Transverse colon (tissue), 4 donors: Measurements from ENCODE around the gene SECISBP2. TPM values are rescaled to one million over a fixed set of nuclear protein-coding genes. Genes with fewer than 3 reads are reported as not detected.

Experiments used
- DNase-seq: peaks from one replicate; pipeline ENCODE4 v3.0.0-alpha.2; 2019
- H3K27ac ChIP-seq, 4 donors: fragments of 200-600 bp; sonication (generic); 2 replicates each; pipeline ENCODE4 v1.5.1; 2016 to 2018; ENCODE audit warnings: inconsistent platforms in 4 of 4
- H3K27me3 ChIP-seq: fragments of 200-600 bp; sonication (generic); 2 replicates; pipeline ENCODE4 v1.5.1; 2017; ENCODE audit warnings: inconsistent platforms
- H3K36me3 ChIP-seq, 4 donors: fragments of 200-600 bp; sonication (generic); 2 replicates each; pipeline ENCODE4 v1.5.1; 2017 to 2019; ENCODE audit warnings: inconsistent platforms in 4 of 4
- H3K4me1 ChIP-seq, 4 donors: fragments of 200-600 bp; sonication (generic); 2 replicates each; pipeline ENCODE4 v1.5.1; 2017 to 2020; ENCODE audit warnings: inconsistent platforms in 4 of 4
- H3K4me3 ChIP-seq, 4 donors: fragments of 200-600 bp; sonication (generic); 1 replicate in 1 of 4; 2 replicates in 3 of 4; pipeline versions ENCODE4 v1.5.1 to v1.6.1; 2017 to 2019; ENCODE audit warnings: inconsistent platforms in 4 of 4
- H3K9me3 ChIP-seq, 2 donors: fragments of 200-600 bp; sonication (generic); 2 replicates each; pipeline ENCODE4 v1.5.1; 2017 to 2019; ENCODE audit warnings: inconsistent platforms in 2 of 2
- EP300 ChIP-seq: sonication (generic); formaldehyde crosslinking; IDR thresholded peaks from one replicate; pipeline ENCODE4 v1.6.1; 2017; ENCODE audit warnings: antibody characterized with exemption, low read depth
- POLR2A ChIP-seq: fragments of 450-650 bp; IDR thresholded peaks from one replicate; pipeline ENCODE4 v1.6.1; 2016; ENCODE audit warnings: antibody characterized with exemption, mild to moderate bottlenecking, moderate library complexity
- POLR2AphosphoS5 ChIP-seq, 3 donors: sonication (generic); formaldehyde crosslinking; IDR thresholded peaks; one replicate each; pipeline ENCODE4 v1.6.1; 2016; ENCODE audit warnings: antibody characterized with exemption in 3 of 3
- WGBS, 2 donors: methylation state at CpG; one replicate each; pipeline ENCODE4 v1.1.5; 2018; ENCODE audit warnings: low coverage in 1 of 2; 5-methylcytosine and 5-hydroxymethylcytosine counted together
- in situ Hi-C, 4 donors: fragments of 200-750 bp; cut with MboI; loops; one replicate each; pipeline versions ENCODE4 v1.15.0 to v1.15.1; 2017; ENCODE audit warnings: low sequenced_read_pairs in 3 of 4, low pct_ligation_motif_present in 1 of 4, low pct_unique_long_range_greater_than_20kb in 1 of 4
- intact Hi-C: fragments of 100-400 bp; cut with DNase I; formaldehyde crosslinking; loops from one replicate; pipeline ENCODE4 v1.15.1; 2023; ENCODE audit warnings: low total_unique reads
- total RNA-seq, 4 donors: library from RNA; depleted of rRNA; stranded (reverse); fragments of >200 nt; gene quantifications; one replicate each; pipeline ENCODE4 v1.1.0, GENCODE V29; 2016
- TF ChIP-seq, protein P1 (sequence below), 5 experiments: fragments of 200-600 bp in 3 of 5; fragments of 450-650 bp in 2 of 5; sonication (generic) in 3 of 5; IDR thresholded peaks; 1 replicate in 2 of 5; 2 replicates in 3 of 5; pipeline ENCODE4 v1.5.1; 2016 to 2017; ENCODE audit warnings: antibody characterized with exemption in 5 of 5, inconsistent platforms in 3 of 5, mild to moderate bottlenecking in 2 of 5, moderate library complexity in 1 of 5

SECISBP2 gene
- total RNA-seq, 4 donors from 2014 or later = 46.8 to 127 (median 69.6) TPM

GRCh38 chr9:89382026-89382986, 64.0 kb downstream of the SECISBP2 start:
- no peak for DNase-seq
- no peak overlapping the region for H3K4me3 ChIP-seq
- no peaks in the 10 kb centered on the region for H3K36me3 ChIP-seq
- intact Hi-C loops = no loop called here
- TF ChIP-seq POLR2AphosphoS5 (IDR thresholded peaks at IDR 0.05) (no peak), POLR2A (no peak), EP300 (no peak)
- TF ChIP-seq, protein P1, sequence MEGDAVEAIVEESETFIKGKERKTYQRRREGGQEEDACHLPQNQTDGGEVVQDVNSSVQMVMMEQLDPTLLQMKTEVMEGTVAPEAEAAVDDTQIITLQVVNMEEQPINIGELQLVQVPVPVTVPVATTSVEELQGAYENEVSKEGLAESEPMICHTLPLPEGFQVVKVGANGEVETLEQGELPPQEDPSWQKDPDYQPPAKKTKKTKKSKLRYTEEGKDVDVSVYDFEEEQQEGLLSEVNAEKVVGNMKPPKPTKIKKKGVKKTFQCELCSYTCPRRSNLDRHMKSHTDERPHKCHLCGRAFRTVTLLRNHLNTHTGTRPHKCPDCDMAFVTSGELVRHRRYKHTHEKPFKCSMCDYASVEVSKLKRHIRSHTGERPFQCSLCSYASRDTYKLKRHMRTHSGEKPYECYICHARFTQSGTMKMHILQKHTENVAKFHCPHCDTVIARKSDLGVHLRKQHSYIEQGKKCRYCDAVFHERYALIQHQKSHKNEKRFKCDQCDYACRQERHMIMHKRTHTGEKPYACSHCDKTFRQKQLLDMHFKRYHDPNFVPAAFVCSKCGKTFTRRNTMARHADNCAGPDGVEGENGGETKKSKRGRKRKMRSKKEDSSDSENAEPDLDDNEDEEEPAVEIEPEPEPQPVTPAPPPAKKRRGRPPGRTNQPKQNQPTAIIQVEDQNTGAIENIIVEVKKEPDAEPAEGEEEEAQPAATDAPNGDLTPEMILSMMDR (IDR thresholded peaks at IDR 0.05) = no peak
- 82% methylated on average over 23 of the region's 27 CpGs; no CpG with 5 or more reads in 1 of the 2 donors for WGBS, 2 donors
- H3K27me3 ChIP-seq = no peaks in the 10 kb centered on the region
- H3K4me1 ChIP-seq = no peaks in the 10 kb centered on the region
- H3K27ac ChIP-seq = no peak overlapping the region
- in situ Hi-C loops = no loop called here
- H3K9me3 ChIP-seq = no peaks in the 10 kb centered on the region

- TF ChIP-seq, protein P1 (IDR thresholded peaks at IDR 0.05) = no peak
- TF ChIP-seq POLR2AphosphoS5 (IDR thresholded peaks at IDR 0.05) (no peak), EP300 (no peak), POLR2A (no peak)
- Histone ChIP-seq H3K27me3 (no peaks in the 10 kb centered on the region), H3K4me1 (peaks cover 0 to 6% (median 0%) of the 10 kb centered on the region in 4 donors), H3K36me3 (no peaks in the 10 kb centered on the region), H3K4me3 (no peak overlapping the region), H3K9me3 (no peaks in the 10 kb centered on the region), H3K27ac (no peak overlapping the region)
- 80 to 100% methylated on average over 3 to 16 of the region's 16 CpGs for WGBS, 2 donors
- DNase-seq = no peak
- intact Hi-C loops = no loop called here
- in situ Hi-C loops = no loop called here
Observed at GRCh38 chr9:89383030-89383720, 64.9 kb downstream of the SECISBP2 start.

DNA sequence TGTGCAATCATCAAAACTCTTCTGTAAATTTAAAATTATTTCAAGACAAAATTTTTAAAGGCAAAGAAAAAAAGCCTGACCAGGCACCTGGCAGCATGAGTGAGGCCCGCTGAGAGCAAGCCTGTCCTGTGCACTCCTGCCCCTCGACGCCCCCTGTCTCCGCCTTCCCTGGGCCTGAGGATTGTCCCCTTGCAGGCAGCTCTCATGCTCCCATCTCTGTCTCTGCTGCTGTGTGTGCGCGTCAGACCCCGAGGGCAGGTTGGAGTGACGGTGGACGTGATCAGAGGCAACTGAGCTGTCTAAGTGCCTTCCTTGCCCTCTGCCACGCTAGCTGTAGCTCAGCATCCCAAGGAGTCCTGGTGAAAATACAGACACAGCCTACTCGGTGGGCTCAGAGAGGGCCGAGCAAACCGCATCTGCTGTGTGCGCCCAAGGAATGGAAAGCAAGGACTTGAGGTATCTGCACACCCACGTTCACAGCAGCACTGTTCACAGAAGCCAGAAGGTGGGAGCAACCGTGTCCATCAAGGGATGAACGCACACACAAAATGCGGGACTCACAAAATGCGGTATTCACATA, 65.5 kb downstream of the SECISBP2 start:
- H3K4me1 ChIP-seq = peaks cover 0 to 6% (median 0%) of the 10 kb centered on the region in 4 donors
- H3K36me3 ChIP-seq = no peaks in the 10 kb centered on the region
- WGBS, 2 donors = 86 to 96% methylated on average over 4 to 18 of the region's 19 CpGs
- in situ Hi-C loops (no loop called here), intact Hi-C loops (no loop called here)
- H3K27me3 ChIP-seq = no peaks in the 10 kb centered on the region
- H3K27ac ChIP-seq = no peak overlapping the region
- TF ChIP-seq, protein P1 (IDR thresholded peaks at IDR 0.05) = no peak
- TF ChIP-seq EP300 (no peak), POLR2A (no peak), POLR2AphosphoS5 (IDR thresholded peaks at IDR 0.05) (no peak)
- no peaks in the 10 kb centered on the region for H3K9me3 ChIP-seq
- DNase-seq = no peak
- H3K4me3 ChIP-seq = no peak overlapping the region

DNA sequence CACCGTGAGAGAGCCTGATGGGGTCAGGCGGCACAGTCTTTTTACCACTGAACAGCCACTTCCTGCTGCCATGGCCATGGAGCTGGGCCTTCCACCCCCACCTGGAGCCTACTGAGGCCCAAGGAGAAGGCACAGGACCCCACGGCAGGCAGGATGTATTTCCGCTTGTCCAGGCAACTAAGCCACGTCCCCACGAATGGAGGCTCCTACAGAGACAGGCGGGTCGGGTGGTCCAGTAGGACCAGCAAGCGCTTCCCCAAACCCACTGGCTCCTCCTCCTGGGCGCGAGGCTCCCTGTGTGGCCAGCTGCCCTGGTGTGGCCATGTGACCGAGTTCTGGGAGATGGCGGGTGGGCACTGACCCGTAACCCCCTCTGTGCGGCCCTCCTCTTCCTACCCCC, 66.5 kb downstream of the SECISBP2 start:
- no peaks in the 10 kb centered on the region for H3K9me3 ChIP-seq
- DNase-seq = no peak
- no peak for TF ChIP-seq EP300
- TF ChIP-seq, protein P1 (IDR thresholded peaks at IDR 0.05) = no peak
- TF ChIP-seq POLR2AphosphoS5 (IDR thresholded peaks at IDR 0.05) = no peak
- no peak for TF ChIP-seq POLR2A
- H3K4me1 ChIP-seq = peaks cover 0 to 6% (median 0%) of the 10 kb centered on the region in 4 donors
- WGBS, 2 donors = 93 to 100% methylated on average over 1 to 15 of the region's 15 CpGs
- H3K27ac ChIP-seq = no peak overlapping the region
- H3K4me3 ChIP-seq = no peak overlapping the region
- no peaks in the 10 kb centered on the region for H3K27me3 ChIP-seq
- H3K36me3 ChIP-seq = no peaks in the 10 kb centered on the region
- intact Hi-C loops (no loop called here), in situ Hi-C loops (no loop called here)
